ENCODE results near the gene EPN1.

The EPN1 gene

DNA sequence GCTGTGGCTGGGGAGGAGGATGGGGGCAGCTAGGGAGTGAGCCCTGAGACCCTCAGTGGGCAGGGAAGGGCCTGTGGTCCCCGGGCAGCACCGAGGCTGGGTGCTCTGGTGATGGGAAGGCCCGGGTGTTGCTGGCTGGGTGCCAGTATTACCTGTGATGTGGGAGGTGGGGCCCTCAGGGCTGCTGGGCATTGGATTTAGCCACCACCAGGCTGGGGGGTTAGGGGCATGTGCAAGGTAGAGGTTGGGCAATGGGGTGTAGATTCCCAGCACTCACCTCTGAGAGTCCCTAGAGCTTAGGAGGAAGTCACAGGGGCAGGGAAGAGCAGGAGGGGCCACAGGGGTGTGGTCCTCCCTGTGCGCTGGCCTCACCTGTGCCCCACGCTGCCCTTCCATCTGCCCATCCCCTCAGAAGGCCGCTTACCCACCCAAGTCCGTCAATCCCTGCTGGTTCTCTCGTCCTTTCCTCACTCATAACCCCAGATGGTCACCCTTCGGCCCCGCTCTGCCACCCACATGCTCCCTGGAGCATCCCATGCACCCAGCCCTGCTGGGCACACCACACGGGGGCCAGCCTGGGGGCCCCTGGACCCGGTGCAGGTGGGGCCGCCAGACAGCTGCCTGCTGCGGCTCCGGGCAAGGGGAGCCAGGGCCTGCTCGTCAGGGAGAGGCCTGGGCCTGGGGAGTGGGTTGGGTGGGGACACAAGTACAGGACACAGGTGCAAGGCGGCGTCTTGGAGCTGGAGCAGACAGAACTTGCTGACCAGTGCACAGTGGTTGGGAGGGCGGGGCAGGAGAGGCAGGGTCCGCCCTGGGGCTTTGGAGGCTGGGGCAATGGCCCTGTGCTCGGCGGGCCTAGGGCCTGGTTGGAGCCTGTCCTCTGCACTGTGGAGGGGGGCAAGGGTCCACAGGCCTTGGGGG, 12.5 kb downstream of the EPN1 start:
- Histone ChIP-seq H3K9me3 (ENCODE audit: control insufficient read depth in 2 of 2, low read length in 2 of 2) (no peaks in the 10 kb centered on the region), H3K4me3 (ENCODE audit: low read length in 2 of 2) (peak overlapping the region in 1 of 2 donors; percentile 36), H3K27ac (ENCODE audit: low read depth in 2 of 2, low read length in 2 of 2) (peak overlapping the region; percentile 94 to 97), H3K27me3 (ENCODE audit: control insufficient read depth in 2 of 2, insufficient read depth in 2 of 2, low read length in 2 of 2) (no peaks in the 10 kb centered on the region), H3K36me3 (ENCODE audit: control insufficient read depth in 2 of 2, insufficient read depth in 2 of 2, low read length in 2 of 2) (peaks cover 45 to 57% of the 10 kb centered on the region in 2 donors), H3K9ac (ENCODE audit: low read depth in 1 of 2, low read length in 2 of 2) (peak overlapping the region; percentile 70 to 77), H3K4me1 (ENCODE audit: control insufficient read depth in 2 of 2, insufficient read depth in 2 of 2, low read length in 2 of 2) (peaks cover 59 to 66% of the 10 kb centered on the region in 2 donors)

DNA sequence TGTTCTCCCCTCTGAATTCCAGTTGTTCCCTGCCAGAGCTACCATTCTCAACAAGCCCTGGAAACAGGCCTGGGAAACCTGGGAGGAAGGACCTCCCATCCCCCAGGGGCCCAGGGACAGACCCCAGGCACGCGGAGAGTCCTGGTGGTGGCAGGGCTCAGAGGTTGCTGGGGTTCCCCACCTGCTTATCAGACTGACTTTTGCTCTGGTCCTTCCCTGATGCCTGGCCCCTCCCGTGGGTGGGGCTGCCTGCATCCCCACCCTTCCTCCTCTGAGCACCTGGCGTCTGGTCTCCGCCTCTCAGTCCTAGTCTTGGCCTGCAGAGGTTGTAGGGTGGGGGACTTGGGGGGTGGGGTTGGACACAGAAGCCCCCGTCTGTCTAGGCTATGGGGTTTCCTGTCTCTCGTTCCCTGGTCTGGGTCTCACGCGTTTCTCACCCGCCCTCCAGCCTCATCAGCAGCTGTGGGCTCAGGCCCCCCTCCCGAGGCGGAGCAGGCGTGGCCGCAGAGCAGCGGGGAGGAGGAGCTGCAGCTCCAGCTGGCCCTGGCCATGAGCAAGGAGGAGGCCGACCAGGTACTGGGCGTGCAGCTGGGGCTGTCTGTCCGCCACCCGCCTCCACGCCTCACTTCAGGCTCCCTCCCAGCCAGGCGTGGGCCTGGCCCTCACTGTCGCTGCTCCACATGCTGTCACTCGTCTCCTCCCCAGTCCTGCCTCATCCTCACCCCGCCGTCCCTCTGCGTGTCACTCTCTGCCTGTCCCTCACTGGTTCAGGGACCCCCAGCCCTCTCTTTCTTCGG, 13.6 kb downstream of the EPN1 start:
- Histone ChIP-seq H3K36me3 (ENCODE audit: control insufficient read depth in 2 of 2, insufficient read depth in 2 of 2, low read length in 2 of 2) (peaks cover 52 to 64% of the 10 kb centered on the region in 2 donors), H3K9me3 (ENCODE audit: control insufficient read depth in 2 of 2, low read length in 2 of 2) (no peaks in the 10 kb centered on the region), H3K27ac (ENCODE audit: low read depth in 2 of 2, low read length in 2 of 2) (peak overlapping the region; percentile 94 to 97), H3K9ac (ENCODE audit: low read depth in 1 of 2, low read length in 2 of 2) (peak overlapping the region; percentile 70 to 77), H3K4me1 (ENCODE audit: control insufficient read depth in 2 of 2, insufficient read depth in 2 of 2, low read length in 2 of 2) (peaks cover 53 to 61% of the 10 kb centered on the region in 2 donors), H3K4me3 (ENCODE audit: low read length in 2 of 2) (peak overlapping the region in 1 of 2 donors; percentile 36), H3K27me3 (ENCODE audit: control insufficient read depth in 2 of 2, insufficient read depth in 2 of 2, low read length in 2 of 2) (no peaks in the 10 kb centered on the region)

DNA sequence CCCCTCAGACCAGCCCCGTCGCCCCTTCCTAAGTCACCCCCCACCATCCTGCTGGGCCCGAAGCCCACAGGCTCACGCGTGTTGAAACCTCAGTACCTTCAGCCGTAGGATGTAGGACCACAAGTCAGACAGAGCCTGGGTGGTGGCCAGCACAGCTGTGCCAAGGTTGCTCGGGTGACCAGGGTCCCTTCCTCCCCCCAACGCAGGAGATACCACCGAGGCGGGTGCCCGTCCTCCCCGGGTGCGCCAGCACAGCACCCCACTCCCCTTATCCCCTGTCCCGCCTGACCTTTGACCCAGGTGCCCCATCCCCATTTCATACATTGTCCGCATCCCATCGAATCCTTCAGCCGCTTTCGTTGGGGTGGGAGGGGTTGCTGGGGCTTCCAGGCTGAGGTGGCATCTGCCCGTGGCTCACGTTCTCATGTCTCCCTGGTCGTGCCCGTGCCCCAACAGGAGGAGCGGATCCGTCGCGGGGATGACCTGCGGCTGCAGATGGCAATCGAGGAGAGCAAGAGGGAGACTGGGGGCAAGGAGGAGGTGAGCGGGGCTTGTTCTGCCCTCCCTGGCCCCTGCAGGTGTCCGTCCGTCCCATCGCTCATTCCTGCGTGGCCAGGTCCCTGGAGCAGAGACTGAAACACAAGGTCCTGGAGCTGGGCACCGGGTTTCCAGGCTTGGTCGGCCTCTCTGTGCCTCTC, 14.5 kb downstream of the EPN1 start:
- H3K27ac ChIP-seq (ENCODE audit: low read depth in 2 of 2, low read length in 2 of 2) = peak overlapping the region; percentile 94 to 97
- no peaks in the 10 kb centered on the region for H3K27me3 ChIP-seq (ENCODE audit: control insufficient read depth in 2 of 2, insufficient read depth in 2 of 2, low read length in 2 of 2)
- H3K9me3 ChIP-seq (ENCODE audit: control insufficient read depth in 2 of 2, low read length in 2 of 2) = no peaks in the 10 kb centered on the region
- H3K4me3 ChIP-seq (ENCODE audit: low read length in 2 of 2) = peak overlapping the region in 1 of 2 donors; percentile 33
- peaks cover 56 to 66% of the 10 kb centered on the region in 2 donors for H3K36me3 ChIP-seq (ENCODE audit: control insufficient read depth in 2 of 2, insufficient read depth in 2 of 2, low read length in 2 of 2)
- H3K4me1 ChIP-seq (ENCODE audit: control insufficient read depth in 2 of 2, insufficient read depth in 2 of 2, low read length in 2 of 2) = peaks cover 44 to 52% of the 10 kb centered on the region in 2 donors
- H3K9ac ChIP-seq (ENCODE audit: low read depth in 1 of 2, low read length in 2 of 2) = peak overlapping the region; percentile 56 to 71

DNA sequence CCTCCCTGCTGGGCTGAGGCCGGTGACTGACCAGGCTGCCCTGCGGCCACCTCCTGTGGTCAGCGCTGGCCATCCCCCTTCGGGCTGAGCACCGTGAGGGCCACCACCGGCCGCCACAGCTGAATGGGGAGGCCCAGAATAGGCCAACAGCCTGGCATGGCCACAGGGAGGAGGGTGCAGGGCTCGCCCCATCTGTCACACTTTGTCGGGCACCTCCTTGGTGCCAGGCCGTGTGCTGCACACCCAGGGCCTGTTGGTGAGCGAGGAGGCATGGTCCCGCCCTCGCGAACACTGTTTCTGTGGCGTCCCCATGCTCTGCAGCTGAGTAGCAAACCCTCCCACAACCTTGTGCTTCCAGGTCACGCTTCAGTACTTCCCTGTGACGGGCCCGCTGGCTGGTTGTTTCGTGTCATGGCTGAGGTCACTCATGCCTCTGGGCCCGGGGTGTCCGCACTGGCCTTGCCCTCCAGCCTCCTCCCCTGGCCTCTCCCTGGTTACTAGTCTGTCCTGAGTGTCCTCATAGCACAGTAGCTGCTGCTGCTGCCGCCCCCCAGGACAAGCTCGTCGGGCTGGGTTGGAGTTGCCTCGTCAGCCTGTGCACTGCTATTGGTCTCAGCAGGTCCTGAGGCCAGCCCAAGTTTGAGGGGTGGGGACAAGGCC, 15.2 kb downstream of the EPN1 start:
- H3K4me1 ChIP-seq (ENCODE audit: control insufficient read depth in 2 of 2, insufficient read depth in 2 of 2, low read length in 2 of 2) = peaks cover 37 to 45% of the 10 kb centered on the region in 2 donors
- no peak overlapping the region for H3K27ac ChIP-seq (ENCODE audit: low read depth in 2 of 2, low read length in 2 of 2)
- peaks cover 55 to 65% of the 10 kb centered on the region in 2 donors for H3K36me3 ChIP-seq (ENCODE audit: control insufficient read depth in 2 of 2, insufficient read depth in 2 of 2, low read length in 2 of 2)
- H3K9me3 ChIP-seq (ENCODE audit: control insufficient read depth in 2 of 2, low read length in 2 of 2) = no peaks in the 10 kb centered on the region
- H3K4me3 ChIP-seq (ENCODE audit: low read length in 2 of 2) = no peak overlapping the region
- H3K9ac ChIP-seq (ENCODE audit: low read depth in 1 of 2, low read length in 2 of 2) = no peak overlapping the region
- no peaks in the 10 kb centered on the region for H3K27me3 ChIP-seq (ENCODE audit: control insufficient read depth in 2 of 2, insufficient read depth in 2 of 2, low read length in 2 of 2)

DNA sequence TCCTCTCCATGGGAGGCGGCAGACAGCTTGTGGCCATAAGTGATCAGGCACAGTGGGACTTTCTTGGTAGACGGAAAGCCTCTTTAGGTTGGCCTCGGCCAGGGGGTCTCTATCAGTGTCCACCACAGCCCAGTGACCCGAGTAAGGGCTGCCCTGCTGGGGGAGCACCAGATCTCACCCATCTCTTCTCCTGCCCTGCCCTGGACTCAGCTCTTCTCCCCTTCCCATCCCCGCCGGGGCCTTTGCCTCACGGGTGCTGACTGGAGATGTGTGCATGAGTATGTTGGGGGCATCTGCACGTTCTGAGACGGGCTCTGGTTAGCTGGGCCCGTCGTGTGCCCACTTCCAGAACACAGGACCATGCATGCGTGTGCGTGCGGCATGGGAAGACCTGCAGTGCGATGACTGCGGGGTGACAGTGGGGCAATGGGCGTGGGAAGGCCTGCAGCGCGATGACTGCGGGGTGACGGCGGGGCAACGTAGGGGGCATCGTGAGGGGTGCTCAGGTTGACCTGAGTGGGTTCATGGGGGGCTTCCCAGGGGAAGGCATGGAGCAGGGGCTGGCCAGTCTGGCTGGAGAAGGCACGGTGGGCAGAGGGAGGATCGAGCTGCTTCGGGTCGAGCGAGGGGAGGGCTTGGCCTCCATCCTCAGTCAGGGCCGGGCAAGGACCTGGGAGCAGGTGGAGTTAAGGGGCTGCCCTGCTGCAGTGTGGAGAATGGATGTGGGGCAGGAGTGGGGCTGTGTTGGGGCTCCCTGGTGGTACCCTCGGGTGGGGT, 15.9 kb downstream of the EPN1 start:
- Histone ChIP-seq H3K27me3 (ENCODE audit: control insufficient read depth in 2 of 2, insufficient read depth in 2 of 2, low read length in 2 of 2) (no peaks in the 10 kb centered on the region), H3K9ac (ENCODE audit: low read depth in 1 of 2, low read length in 2 of 2) (no peak overlapping the region), H3K9me3 (ENCODE audit: control insufficient read depth in 2 of 2, low read length in 2 of 2) (no peaks in the 10 kb centered on the region), H3K36me3 (ENCODE audit: control insufficient read depth in 2 of 2, insufficient read depth in 2 of 2, low read length in 2 of 2) (peaks cover 54 to 65% of the 10 kb centered on the region in 2 donors), H3K27ac (ENCODE audit: low read depth in 2 of 2, low read length in 2 of 2) (no peak overlapping the region), H3K4me3 (ENCODE audit: low read length in 2 of 2) (no peak overlapping the region), H3K4me1 (ENCODE audit: control insufficient read depth in 2 of 2, insufficient read depth in 2 of 2, low read length in 2 of 2) (peaks cover 32 to 38% of the 10 kb centered on the region in 2 donors)

DNA sequence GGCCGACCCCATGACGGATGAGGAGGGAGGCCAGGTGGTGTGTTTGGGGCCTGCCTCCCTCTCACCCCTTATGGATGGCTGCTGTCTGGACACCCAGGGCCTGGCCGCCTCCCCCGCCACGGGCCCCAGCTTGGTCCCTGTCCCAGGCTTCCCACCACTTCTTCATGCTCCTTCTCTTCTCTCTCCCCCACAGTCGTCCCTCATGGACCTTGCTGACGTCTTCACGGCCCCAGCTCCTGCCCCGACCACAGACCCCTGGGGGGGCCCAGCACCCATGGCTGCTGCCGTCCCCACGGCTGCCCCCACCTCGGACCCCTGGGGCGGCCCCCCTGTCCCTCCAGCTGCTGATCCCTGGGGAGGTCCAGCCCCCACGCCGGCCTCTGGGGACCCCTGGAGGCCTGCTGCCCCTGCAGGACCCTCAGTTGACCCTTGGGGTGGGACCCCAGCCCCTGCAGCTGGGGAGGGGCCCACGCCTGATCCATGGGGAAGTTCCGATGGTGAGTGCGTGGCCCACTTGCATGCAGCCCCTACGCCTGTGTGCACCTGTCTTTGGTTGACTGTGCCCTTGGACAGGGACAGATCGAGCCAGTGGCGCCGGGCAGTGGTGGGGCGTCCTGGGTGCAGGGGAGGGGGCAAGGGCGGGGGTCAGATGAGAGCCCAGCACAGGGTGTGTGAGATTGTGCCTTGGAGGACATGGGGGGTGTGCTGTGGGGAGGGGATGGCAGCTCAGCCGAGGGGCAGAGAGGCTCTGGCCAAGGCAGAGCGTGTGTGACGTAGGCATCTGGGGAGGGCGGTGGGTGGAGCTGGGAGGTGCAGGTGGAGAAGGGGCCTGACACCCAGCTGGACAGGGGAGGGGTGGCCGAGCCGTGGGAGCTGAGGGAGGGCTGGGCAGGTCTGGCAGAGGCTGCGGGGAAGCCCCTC, 16.8 kb downstream of the EPN1 start:
- Histone ChIP-seq H3K27ac (ENCODE audit: low read depth in 2 of 2, low read length in 2 of 2) (no peak overlapping the region), H3K4me1 (ENCODE audit: control insufficient read depth in 2 of 2, insufficient read depth in 2 of 2, low read length in 2 of 2) (peaks cover 27 to 29% of the 10 kb centered on the region in 2 donors), H3K36me3 (ENCODE audit: control insufficient read depth in 2 of 2, insufficient read depth in 2 of 2, low read length in 2 of 2) (peaks cover 55 to 67% of the 10 kb centered on the region in 2 donors), H3K4me3 (ENCODE audit: low read length in 2 of 2) (no peak overlapping the region), H3K27me3 (ENCODE audit: control insufficient read depth in 2 of 2, insufficient read depth in 2 of 2, low read length in 2 of 2) (no peaks in the 10 kb centered on the region), H3K9ac (ENCODE audit: low read depth in 1 of 2, low read length in 2 of 2) (no peak overlapping the region), H3K9me3 (ENCODE audit: control insufficient read depth in 2 of 2, low read length in 2 of 2) (no peaks in the 10 kb centered on the region)

DNA sequence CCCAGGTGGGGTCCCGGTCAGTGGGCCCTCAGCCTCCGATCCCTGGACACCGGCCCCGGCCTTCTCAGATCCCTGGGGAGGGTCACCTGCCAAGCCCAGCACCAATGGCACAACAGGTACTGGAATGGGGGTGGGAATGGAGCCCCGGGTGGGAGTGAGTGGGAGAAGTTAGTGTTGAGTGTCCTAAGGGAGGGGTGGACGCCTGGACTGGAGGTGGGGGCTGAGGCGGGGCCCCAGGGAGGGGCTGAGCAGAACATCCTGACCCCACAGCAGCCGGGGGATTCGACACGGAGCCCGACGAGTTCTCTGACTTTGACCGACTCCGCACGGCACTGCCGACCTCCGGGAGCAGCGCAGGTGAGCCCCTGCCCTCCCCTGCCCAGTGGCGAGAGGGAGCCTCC, 17.7 kb downstream of the EPN1 start:
- Histone ChIP-seq H3K4me1 (ENCODE audit: control insufficient read depth in 2 of 2, insufficient read depth in 2 of 2, low read length in 2 of 2) (peaks cover 18 to 20% of the 10 kb centered on the region in 2 donors), H3K27me3 (ENCODE audit: control insufficient read depth in 2 of 2, insufficient read depth in 2 of 2, low read length in 2 of 2) (no peaks in the 10 kb centered on the region), H3K27ac (ENCODE audit: low read depth in 2 of 2, low read length in 2 of 2) (no peak overlapping the region), H3K9ac (ENCODE audit: low read depth in 1 of 2, low read length in 2 of 2) (no peak overlapping the region), H3K9me3 (ENCODE audit: control insufficient read depth in 2 of 2, low read length in 2 of 2) (no peaks in the 10 kb centered on the region), H3K36me3 (ENCODE audit: control insufficient read depth in 2 of 2, insufficient read depth in 2 of 2, low read length in 2 of 2) (peaks cover 61 to 72% of the 10 kb centered on the region in 2 donors), H3K4me3 (ENCODE audit: low read length in 2 of 2) (no peak overlapping the region)

DNA sequence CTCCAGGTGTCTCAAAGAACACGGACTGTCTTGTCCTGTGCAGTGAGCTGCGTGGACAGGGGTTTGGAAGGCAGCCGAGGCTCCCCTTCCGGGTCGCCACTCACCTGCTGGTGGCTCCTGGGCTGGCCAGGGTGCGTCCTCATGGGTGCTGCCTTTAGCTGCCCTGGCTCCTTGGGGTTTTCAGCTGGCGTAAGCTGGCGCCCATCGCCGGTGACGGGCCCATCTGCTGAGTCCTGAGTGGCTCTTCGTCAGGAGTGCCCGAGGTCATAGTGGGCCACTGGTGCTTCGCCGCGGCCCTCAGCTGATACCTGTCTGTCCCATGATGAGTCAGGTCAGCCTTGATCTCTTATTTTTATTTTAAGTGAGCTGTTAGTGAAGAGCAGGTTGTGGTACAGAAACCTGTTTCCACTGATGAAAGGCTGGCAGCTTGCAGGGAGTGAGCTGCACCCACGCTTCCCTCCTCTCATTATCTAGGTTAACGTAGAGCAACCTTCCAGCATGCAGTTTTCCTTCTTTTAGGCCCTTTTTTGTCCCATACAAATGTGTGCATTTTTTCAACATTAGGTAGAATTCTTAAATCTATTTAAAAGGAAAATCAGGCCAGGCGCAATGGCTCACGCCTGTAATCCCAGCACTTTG, 18.4 kb downstream of the EPN1 start:
- no peak overlapping the region for H3K4me3 ChIP-seq (ENCODE audit: low read length in 2 of 2)
- H3K27ac ChIP-seq (ENCODE audit: low read depth in 2 of 2, low read length in 2 of 2) = no peak overlapping the region
- no peaks in the 10 kb centered on the region for H3K9me3 ChIP-seq (ENCODE audit: control insufficient read depth in 2 of 2, low read length in 2 of 2)
- no peaks in the 10 kb centered on the region for H3K27me3 ChIP-seq (ENCODE audit: control insufficient read depth in 2 of 2, insufficient read depth in 2 of 2, low read length in 2 of 2)
- no peak overlapping the region for H3K9ac ChIP-seq (ENCODE audit: low read depth in 1 of 2, low read length in 2 of 2)
- H3K36me3 ChIP-seq (ENCODE audit: control insufficient read depth in 2 of 2, insufficient read depth in 2 of 2, low read length in 2 of 2) = peaks cover 63 to 76% of the 10 kb centered on the region in 2 donors
- H3K4me1 ChIP-seq (ENCODE audit: control insufficient read depth in 2 of 2, insufficient read depth in 2 of 2, low read length in 2 of 2) = peaks cover 11 to 13% of the 10 kb centered on the region in 2 donors
